NCI-H526 treated with DMSO at 0.1 percent for 48 hours (cell line): ENCODE results near the gene THADA.

Source experiments
- DNase-seq: peaks from one replicate; lab custom pipeline; 2025; lab: John Stamatoyannopoulos, UW

THADA gene

DNA sequence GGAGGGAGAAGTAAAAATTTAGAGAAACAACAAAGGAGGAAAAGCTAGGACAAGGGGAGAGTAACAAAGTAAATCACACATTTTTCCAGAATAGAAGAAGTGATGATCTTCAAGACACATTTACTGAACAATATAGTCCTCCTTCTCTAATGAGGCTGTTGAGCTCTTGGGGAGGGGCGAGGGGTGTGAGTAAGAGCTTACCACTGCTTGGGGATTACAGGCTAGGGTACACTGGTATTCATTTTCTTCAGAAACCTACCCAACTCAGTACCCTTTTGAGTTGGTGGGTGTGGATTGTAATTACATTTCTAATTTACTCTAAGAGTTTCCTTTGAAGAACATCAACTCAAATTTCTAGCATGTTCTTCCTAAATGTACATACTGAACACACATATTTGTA is 211.7 kb downstream of the THADA start:
- DNase-seq = no peak

DNA sequence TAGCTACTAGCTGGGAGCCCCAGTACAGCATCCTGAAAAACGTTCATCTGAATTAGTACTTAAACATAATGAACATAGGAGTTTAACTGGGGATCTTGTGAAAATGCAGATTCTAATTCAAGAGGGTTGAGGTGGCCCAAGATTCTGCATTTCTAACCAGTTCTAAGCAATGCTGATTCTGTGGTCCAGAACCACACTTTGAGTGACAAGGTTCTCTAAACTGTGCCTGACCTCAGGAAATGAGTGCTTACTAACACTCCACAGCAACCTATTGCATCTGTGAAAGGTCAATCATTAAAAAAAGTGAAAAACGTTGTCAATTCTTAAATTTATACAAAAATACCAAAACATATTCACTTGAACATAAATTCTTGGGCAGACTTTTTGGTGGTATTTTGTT is 212.3 kb downstream of the THADA start:
- DNase-seq = no peak

DNA sequence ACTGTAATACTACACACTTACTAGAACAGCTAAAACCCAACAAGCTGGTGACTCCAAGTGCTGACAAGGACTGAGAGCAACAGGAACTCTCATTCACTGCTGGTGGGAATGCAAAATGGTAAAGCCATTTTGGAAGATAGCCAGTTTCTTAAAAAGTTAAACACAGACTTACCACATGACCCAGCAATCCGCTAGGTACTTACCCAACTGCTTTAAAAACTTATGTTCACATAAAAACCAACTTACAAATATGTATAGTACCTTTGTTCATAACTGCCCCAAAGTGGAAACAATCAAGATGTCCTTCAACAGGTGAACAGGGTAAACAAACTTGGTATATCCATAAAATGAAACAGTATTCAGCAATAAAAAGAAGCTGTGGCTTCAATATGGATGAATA is 216.3 kb downstream of the THADA start:
- DNase-seq = no peak

DNA sequence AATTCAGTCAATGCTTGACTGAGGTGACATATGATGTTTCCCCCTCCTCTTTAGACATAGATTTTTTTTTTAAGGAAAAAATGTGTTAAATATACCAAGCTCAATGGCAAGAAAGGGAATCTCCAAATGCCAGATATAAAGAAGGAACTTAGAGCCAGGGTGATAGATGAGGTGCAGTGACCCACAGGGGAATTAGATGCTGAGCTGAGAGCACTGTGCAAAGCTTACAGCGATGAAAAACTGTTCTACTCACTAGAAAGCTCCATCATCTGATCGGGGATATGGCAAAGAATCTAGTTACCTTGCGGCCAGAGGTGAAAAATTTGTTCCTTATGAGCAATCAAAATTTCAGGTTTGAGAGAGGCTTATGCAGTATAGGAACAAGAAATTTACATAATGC is 218.5 kb downstream of the THADA start:
- no peak for DNase-seq

DNA sequence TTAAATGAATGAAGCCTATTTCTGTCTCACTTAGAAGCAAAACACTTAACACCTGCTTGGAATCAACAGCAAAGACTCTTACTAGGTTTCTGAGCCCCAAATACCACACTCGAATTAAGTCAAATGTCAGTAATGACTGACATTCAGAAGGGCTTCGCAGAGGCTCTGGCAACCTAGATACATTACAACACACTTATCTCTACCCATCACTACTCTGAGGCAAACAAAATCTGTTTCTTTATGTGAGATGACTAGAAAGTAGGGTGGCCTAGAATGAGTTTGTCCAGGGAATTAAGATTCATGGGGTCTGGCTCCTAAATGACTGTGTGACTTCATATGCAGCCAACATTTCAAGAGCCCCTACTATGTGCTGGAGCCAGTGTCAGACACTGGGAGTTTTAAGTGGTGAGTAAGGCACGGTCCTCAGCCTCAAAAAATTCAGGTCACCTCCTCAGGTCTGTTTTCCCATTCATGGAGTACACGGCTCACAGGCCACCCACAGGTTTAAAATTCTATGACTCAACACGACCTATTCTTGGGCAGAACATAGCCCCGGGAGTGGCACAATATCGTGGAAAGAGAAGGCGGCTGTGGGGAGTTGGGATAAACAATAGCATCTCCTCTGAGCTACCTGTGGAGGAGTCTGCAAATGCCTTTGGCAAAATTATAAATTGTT is 219.2 kb downstream of the THADA start:
- no peak for DNase-seq

DNA sequence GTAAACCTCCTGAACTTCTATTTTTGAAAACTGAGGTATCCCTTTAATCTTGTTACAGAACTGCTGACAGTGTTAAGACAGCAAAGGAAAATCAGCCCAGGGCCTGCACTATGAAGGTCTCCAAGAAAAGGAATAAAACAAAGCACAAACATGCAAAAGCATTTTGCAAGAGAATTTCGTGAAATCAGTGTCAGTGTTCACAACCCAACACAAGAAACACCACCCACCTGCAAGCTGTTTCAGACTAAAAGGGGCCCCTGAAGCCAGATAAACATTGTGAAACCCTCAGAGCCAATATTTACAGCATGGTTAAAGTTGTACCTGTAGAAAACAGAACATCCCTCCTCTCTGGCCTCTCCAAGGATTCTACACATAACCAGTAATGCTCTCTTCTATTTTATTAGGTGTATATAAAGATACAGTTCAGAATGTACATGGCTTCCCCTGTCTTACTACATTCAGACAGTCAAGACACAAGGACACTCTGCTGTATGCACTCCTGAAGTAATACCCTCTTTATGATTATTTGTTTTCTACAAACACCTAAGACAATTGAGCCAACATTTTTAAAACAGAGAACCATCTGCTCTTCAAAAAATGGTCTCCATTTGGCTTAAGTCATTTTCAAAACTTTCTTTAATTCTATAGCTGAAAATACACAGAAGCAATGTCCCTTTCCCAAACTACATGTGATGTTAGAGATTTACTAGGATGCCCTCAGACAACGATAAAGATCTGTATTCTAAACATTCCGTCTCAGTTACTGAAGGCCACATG is 219.9 kb downstream of the THADA start:
- no peak for DNase-seq

DNA sequence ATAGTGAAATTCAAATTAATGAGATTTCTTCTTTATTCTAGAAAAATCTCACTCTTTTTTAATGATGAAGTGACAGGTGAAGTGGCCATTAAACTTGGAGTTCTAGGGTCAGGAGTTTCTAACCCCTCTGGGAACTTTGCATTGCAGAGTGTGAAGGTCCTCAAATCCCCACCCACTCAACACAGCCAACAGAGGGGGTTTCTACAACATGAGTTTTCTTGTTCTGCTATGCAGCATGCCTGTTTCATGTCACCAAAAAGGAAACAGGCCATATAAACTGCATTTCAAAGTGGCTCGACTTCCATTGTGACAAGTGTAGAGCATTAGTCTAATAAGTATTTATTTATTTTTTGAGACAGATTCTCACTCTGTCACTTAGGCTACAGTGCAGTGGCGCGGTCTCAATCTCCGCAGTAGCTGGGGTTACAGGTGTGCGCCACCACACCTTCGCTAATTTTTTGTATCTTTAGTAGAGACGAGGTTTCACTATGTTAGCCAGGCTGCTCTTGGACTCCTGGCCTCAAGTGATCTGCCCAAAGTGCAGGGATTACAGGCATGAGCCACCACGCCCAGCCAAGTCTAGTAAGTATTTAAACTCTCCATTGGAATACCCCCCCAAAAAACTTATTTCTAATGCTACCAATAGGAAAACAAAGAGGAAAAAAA is 223.3 kb downstream of the THADA start:
- no peak for DNase-seq

DNA sequence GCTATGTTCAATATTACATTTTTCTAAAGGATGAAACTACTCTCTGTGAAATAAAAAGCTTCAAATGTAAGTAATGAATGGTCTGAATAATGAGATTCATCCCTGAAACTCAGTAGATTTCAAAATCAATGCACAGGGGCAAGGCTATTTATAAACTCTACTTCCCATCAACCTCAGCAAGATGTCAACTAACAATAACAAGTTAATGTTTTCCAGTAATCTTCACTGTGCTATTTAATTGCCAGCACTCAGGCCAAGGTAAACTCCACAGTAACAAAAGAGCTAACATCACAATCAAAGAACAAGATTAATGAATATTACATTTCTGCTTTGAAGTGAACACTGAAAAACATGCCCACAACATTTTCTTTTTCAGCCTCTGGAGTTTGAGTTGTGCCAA is 225.1 kb downstream of the THADA start:
- no peak for DNase-seq

DNA sequence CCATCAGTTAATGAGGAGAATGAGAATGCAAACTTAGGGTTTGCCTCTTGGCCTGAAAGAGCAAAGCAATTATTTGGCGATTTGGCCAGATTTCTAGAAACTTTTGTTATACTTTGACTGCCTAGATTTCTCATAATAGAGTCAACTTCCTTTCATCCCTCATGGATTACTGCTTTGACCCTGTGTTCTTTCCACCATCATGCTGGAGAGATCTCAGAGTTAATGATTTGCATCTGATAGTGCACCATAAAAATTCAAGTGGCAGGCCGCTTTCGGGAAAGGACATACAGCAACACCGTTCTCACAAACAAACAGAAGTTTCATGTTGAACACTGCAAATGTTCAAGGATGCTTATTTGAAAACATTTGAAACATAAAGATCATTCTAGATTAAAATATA is 225.7 kb downstream of the THADA start:
- no peak for DNase-seq

DNA sequence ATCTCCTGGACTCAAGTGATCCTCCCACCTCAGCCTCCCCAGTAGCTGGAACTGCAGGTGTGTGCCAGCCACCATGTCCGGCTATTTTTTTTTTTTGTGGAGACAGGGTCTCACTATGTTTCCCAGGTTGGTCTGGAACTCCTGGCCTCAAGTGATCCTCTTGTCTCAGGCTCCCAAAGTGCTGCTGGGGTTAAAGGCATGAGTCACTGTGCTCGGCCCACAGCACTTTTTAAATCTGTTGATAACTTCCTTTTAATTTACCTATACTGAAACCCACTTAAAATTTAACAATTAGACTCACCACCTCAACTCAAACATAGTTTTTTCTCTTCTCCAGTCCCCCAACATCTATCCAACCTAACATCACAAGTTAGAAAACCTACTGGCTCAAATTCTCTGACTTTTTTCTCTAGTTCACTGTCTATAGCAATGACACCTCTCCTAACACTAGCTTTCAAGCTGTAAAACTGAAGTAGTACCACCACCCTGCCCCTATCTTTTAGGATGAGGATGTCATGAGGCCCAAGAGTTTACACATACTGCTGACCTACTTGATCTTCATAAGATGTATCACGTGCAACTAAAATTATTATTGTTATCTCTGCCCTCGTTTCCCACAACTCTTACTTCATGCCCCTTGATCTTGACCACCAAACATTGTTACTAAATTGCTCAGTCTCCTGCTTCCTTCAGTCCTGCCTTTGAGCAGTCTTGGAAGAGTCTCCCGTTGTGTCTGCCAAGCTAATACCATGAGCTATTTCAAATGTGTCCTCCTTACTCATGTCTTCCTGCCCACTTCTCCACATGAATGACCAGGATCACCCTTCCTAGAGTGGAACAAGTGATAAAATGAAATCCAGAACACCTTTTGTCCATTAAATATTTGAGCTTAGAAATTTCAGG is 227.1 kb downstream of the THADA start:
- no peak for DNase-seq

DNA sequence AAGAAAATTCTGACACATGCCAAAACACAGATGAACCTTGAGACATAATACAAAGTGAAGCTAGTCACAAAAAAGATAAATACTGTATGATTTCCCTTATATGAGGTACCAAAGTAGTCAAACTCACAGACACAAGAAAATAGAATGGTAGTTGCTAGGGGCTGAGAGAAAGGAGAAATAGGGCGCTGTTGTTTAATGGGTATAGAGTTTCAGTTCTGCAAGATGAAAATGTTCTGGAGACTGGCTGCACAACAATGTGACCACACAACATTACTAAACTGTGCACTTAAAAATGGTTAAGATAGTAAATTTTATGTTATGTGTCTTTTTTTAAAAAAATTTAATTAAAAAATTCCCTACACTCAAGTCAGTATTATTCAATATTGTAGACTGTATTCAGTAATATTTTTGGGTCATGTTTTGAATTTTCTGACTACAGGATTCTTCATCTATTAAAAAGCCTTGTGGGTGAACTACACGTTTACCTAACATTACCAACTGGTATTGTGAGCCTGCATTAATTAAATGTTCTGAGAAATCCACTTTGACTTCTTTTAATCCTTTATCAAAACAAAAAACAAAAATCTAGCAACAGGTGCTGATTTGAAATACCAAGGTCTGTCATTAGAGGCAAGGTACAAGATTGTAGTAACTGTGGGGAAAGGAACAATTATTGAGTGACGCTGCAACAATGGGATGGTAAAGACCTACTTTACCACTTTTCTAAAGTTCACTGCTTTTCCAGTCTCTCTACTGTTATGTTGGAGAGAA is 228.6 kb downstream of the THADA start:
- DNase-seq = no peak

DNA sequence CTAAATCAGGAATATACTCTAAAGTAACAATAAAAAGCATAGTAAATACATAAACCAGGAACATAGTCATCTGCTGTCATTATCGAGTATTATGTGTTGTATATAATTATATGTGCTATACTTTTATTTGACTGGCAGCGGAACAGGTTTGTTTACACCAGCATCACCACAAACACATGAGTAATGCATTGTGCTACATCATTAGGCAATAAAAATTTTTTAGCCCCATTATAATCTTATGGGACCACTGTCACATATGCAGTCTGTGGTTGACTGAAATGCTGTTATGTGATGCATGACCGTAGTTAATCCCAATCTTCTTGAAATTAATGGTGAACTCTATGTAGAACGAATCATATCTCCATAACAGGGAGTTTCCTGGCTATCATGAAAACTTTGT is 232.7 kb downstream of the THADA start:
- DNase-seq = no peak

DNA sequence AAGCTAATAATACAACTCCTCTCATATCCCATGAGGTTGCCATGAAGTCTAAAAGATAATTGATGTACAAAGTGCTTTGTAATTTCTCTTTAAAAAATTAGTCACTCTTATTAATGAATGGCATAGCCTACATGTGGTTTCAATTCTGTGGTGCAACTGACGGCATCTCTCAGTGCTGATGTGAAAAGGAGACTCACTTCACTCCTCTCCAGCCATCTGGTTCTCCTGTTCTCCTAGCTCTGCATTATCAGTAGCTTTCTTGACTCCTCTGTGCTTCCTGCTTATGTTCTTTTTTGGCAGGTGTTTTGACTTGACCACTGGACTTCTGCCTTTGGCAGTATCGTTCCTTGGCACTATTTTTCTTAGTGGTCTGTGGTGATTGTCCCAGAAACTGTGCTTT is 234.6 kb downstream of the THADA start:
- no peak for DNase-seq

DNA sequence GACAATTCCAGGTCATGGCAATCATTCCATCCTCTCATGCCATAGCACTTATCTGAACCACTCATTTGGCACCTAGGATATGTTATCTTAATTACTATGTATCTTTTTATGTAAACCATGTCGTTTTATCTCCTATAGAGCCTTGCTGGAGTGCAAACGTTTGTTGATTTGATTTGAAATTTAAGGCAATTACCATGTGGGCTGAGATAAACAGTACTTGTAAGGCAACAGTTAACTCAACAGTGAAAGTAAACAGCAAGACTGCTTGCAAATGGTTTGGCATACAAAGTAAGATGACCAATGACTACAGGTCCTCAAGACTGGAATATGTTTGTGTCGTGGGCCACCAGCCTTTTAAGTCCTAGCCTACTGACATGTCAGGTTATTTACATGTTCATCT is 235.7 kb downstream of the THADA start:
- no peak for DNase-seq

DNA sequence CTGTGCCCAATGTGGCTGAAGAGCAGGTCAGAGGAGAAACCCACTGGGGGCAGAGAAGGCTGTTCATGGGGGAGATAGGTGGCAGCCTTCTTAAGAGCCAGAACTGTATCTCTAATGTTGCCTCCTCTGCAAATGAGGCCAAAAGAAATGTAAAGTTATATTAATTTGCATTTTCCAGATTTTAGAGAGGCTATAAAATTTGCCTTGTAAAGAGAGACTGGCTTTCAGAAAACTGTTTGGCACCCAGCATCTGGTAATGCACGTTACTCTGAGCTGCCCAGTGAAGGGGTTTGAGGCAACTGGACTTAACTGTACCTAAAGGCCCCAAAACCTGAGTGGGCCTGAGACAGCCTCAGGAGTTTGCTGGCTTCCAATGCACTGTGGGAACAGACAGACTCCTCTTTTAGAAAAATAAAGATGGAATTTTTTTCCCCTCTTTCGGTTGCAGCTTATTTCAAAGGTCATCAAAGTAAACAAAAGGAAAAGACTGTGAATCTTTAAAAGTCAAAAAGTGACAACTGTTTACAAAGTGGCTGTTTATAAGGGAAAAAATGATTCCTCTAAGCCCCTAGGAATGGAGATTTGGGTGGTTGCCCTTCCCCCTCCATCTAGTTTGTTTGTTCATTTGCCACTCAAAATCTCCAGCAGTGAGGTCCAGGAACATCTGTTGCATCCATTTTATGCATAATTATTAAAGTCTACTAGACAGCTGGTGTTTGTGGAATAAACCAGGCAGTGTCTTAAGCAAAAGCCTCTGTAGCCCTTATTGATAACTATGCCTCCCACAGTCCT is 237.2 kb downstream of the THADA start:
- DNase-seq = no peak

DNA sequence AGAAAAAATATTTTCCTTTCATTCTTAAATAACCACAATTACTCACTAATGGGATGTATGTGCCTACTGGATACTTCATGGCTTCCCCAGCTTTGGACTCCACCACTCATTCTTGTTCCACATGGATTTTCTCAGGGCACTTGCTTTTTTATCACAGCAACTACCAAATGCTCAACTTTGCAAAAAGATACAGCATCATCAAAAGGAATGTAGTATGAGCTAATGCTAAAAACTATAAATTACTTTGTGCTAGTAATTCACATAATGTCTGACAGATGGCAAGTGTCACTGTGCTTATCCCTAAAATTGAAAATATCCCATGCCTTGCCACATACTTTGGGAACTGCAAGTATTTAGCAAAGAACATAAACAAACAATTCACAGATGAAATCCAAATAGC is 239.1 kb downstream of the THADA start:
- DNase-seq = no peak

DNA sequence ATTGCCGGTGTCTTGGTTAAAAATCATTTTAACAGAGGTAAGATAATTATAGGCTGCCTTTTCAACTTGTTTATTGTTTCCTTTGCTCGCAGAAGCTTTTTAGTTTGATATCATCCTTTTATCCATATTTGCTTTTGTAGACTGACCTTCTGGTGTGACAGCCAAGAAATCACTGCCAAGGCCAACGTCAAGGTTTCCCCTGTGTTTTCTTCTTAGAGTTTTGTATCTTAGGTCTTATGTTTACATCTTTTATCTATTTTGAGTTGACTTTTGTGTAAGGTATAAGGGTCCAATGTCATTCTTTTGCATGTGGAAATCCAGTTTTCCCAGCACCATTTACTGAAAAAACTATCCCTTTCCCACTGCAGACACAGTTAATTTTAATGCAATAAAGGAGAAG is 240.4 kb downstream of the THADA start:
- no peak for DNase-seq

DNA sequence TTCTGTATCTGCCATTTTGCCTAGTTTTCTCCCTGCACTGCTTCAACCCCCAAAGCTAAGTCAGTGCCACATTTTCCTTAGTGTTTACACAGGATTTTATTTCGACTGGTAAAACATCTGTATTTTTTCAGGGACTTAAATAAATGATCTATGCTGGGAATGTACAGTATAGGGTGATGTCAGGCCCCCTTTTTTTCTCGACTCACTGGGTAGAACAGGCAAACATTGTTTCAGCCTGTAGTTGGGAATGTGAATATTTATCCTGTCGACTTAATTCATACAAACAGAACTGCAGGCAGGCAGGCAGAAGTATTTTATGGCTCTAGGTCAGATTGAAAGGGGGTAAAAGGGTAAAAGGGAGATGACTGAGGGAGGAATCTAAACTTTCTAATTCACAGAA is 245.9 kb downstream of the THADA start:
- no peak for DNase-seq

DNA sequence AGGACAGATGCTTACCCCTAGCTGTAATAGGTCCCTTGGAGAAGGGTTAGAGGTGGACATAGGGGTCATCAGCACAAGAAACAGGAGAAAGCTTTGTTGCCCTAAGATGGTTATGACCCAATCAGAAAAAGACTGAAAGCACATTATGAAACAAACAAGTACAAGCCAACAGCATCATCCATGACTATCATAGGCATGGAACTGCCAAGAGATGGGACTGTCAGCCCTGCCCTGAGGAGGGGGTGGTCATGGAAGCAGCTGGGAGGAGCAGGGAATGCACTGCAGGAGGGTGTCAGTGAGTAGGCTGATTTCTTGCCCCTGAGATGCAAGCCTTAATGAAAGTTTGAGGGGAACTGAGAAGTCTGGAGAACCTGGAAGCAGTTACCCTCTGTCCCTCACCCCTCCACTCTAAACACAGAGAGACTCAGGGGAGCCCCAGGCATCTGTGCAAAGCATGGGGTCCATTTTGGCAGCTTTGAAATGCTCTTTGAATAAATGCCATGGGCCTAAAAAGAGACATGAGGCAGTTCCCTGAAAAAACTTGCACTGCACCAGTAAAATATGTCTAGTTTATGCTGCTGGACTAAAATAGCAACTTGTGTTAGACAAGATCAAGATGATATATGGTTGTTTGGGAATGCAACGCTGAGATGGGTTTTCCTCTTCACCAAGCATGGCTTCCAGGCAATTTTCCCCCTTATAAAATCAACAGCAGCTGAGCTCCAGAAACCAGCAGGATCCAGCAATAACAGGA is 246.8 kb downstream of the THADA start:
- no peak for DNase-seq

DNA sequence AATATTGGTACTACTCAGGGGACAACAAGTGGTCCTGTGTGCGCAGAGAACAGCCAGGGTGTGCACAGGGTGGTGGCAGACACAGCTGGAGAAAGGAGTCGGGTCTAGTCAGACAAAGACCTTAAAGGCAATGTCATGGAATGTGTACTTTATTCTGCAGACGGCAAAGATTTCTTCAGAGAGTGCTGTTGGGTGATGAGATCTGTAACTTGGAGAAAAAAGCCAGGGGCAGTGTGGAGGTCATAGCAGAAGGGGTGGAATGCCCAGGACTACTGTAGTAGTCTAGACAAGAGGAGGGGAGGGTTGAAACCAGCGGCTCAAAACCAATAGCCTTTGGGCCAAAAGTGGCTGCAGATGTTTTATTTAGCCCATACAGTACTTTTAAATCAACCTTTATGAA is 248.1 kb downstream of the THADA start:
- DNase-seq = no peak
